Measurements from ENCODE around the gene HSPA12B. TPM values are rescaled to one million over a fixed set of nuclear protein-coding genes. Genes with fewer than 3 reads are reported as not detected.
A peak's percentile ranks its signal among the peaks of the same experiment; 100 is the strongest.

Gene HSPA12B
- polyA plus RNA-seq, 1 of the 3 experiments (the other 2 are of a cell fraction) = 0.46 TPM

DNA sequence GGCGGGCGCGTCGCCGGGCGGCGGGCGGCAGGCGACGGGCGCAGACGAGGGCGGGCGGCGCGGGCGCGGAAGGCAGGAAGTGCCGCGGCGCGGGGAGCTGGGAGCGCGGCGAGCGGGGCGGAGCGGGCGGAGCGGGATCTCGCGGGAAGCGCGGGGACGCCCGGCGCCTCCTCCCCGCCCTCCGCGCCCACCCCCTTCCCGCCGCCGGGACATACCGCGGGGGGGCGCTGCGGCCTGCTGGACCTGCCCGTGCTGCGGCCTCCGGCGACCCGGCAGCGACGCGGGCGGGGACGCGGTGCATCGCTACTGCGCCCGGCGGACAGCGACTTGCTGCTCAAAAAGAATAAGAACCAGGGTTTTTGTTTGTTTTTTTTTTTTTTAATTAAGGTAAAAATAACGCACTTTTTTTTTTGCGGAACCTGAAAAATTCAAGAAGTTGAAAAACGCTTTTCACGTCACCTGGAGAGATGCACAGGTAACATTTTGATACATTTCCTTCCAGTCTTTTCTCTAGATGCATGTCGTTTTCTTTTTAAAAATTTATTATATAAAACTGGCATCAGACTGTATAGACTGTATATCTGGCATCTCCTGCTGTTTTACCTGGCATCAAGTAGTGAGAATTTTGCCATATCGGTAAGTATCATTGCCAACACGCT, 54.3 kb downstream of the HSPA12B start, which contains the start of gene CENPB (continued):
- TF ChIP-seq, protein P1, sequence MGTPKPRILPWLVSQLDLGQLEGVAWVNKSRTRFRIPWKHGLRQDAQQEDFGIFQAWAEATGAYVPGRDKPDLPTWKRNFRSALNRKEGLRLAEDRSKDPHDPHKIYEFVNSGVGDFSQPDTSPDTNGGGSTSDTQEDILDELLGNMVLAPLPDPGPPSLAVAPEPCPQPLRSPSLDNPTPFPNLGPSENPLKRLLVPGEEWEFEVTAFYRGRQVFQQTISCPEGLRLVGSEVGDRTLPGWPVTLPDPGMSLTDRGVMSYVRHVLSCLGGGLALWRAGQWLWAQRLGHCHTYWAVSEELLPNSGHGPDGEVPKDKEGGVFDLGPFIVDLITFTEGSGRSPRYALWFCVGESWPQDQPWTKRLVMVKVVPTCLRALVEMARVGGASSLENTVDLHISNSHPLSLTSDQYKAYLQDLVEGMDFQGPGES (IDR thresholded peaks at IDR 0.05; ENCODE audit: low read depth, low read length) = no peak
- no peak for TF ChIP-seq JUND (IDR thresholded peaks at IDR 0.05)
- TF ChIP-seq, protein P2, sequence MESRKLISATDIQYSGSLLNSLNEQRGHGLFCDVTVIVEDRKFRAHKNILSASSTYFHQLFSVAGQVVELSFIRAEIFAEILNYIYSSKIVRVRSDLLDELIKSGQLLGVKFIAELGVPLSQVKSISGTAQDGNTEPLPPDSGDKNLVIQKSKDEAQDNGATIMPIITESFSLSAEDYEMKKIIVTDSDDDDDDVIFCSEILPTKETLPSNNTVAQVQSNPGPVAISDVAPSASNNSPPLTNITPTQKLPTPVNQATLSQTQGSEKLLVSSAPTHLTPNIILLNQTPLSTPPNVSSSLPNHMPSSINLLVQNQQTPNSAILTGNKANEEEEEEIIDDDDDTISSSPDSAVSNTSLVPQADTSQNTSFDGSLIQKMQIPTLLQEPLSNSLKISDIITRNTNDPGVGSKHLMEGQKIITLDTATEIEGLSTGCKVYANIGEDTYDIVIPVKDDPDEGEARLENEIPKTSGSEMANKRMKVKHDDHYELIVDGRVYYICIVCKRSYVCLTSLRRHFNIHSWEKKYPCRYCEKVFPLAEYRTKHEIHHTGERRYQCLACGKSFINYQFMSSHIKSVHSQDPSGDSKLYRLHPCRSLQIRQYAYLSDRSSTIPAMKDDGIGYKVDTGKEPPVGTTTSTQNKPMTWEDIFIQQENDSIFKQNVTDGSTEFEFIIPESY (IDR thresholded peaks at IDR 0.05; ENCODE audit: borderline replicate concordance, low read depth) = peak; percentile 94
- TF ChIP-seq, protein P3, sequence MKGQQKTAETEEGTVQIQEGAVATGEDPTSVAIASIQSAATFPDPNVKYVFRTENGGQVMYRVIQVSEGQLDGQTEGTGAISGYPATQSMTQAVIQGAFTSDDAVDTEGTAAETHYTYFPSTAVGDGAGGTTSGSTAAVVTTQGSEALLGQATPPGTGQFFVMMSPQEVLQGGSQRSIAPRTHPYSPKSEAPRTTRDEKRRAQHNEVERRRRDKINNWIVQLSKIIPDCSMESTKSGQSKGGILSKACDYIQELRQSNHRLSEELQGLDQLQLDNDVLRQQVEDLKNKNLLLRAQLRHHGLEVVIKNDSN (IDR thresholded peaks at IDR 0.05; ENCODE audit: borderline replicate concordance, low read depth) = no peak
- no peak for TF ChIP-seq RFX5 (IDR thresholded peaks at IDR 0.05; ENCODE audit: low read length)
- TF ChIP-seq TEAD4 (IDR thresholded peaks at IDR 0.05; ENCODE audit: borderline replicate concordance, insufficient read depth) = no peak
- TF ChIP-seq, protein P4, sequence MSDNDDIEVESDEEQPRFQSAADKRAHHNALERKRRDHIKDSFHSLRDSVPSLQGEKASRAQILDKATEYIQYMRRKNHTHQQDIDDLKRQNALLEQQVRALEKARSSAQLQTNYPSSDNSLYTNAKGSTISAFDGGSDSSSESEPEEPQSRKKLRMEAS (IDR thresholded peaks at IDR 0.05; ENCODE audit: low read depth) = no peak

DNA sequence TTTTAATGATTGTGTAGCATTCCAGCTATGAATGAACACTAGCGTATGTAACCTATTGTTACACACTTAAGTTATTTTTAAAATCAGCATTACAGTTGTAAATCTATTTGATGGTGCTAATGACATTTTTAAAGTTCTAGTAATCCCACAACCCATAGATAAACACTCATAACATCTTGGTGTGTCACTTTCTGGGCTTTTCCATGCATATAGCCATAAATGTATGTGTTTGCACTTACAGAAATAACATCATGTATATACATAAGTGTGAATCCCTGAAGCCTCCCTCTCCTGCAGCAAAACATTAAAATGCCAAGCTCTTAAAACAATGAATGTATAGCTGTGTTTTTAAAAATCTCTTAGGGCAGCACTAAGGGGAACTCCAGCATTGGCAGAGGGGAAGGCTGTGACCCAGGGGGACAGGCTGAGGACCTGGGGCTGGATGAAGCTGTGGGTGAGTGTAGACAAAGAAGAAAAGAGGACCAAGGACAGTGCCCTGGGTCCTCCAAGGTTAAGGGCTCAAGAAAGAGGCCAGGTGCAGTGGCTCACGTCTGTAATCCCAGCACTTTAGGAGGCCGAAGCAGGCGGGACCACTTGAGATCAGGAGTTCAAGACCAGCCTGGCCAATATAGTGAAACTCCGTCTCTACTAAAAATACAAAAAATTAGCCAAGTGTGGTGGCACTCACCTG, 55.0 kb downstream of the HSPA12B start:
- no peak overlapping the region; the same call in 1 of the 2 replicates for H3K9ac ChIP-seq
- H2AFZ ChIP-seq (ENCODE audit: low read depth) = peak overlapping the region; percentile 92
- ChIA-PET CTCF (interaction anchor here (0.6 to 6.4 kb wide), 20 partner anchors 8 to 584 kb away, joined by 3 to 161 read pairs (median 4); partner anchors contain the start of genes ADISSP, AP5S1 and CDC25B), POLR2A (interaction anchor here (1.0 to 2.8 kb wide), 3 partner anchors 25 to 33 kb away, joined by 4 to 20 read pairs (median 14); partner anchors contain the start of gene AP5S1)
- H3K4me2 ChIP-seq = peak overlapping the region; percentile 69
- 91% methylated on average over 5 of the region's 5 CpGs for WGBS (ENCODE audit: low lambda C conversion rate)
- peak overlapping the region in 1 of 2 experiments; percentile 23; a peak in 1 of 4 replicates for H3K27ac ChIP-seq (ENCODE audit: low read depth in 2 of 2, low read length in 1 of 2)
- peaks cover 38% of the 10 kb centered on the region for H3K79me2 ChIP-seq (ENCODE audit: insufficient read depth)
- peak overlapping the region; percentile 38 to 59 for H3K4me3 ChIP-seq (ENCODE audit: low read depth in 2 of 2, low read length in 1 of 2)
- H3K9me3 ChIP-seq = no peaks in the 10 kb centered on the region
- H4K20me1 ChIP-seq (ENCODE audit: insufficient read depth) = peaks cover 36% of the 10 kb centered on the region
- H3K4me1 ChIP-seq (ENCODE audit: control insufficient read depth in 1 of 2, insufficient read depth in 2 of 2, low read depth in 1 of 2, low read length in 1 of 2) = peaks cover 26 to 27% of the 10 kb centered on the region in 2 experiments; a peak in 3 of 4 replicates
- H3K27me3 ChIP-seq (ENCODE audit: insufficient read depth) = no peaks in the 10 kb centered on the region
- H3F3A ChIP-seq (replicated peaks; ENCODE audit: insufficient read depth) = peaks cover 5% of the 10 kb centered on the region
- TF ChIP-seq, protein P5, sequence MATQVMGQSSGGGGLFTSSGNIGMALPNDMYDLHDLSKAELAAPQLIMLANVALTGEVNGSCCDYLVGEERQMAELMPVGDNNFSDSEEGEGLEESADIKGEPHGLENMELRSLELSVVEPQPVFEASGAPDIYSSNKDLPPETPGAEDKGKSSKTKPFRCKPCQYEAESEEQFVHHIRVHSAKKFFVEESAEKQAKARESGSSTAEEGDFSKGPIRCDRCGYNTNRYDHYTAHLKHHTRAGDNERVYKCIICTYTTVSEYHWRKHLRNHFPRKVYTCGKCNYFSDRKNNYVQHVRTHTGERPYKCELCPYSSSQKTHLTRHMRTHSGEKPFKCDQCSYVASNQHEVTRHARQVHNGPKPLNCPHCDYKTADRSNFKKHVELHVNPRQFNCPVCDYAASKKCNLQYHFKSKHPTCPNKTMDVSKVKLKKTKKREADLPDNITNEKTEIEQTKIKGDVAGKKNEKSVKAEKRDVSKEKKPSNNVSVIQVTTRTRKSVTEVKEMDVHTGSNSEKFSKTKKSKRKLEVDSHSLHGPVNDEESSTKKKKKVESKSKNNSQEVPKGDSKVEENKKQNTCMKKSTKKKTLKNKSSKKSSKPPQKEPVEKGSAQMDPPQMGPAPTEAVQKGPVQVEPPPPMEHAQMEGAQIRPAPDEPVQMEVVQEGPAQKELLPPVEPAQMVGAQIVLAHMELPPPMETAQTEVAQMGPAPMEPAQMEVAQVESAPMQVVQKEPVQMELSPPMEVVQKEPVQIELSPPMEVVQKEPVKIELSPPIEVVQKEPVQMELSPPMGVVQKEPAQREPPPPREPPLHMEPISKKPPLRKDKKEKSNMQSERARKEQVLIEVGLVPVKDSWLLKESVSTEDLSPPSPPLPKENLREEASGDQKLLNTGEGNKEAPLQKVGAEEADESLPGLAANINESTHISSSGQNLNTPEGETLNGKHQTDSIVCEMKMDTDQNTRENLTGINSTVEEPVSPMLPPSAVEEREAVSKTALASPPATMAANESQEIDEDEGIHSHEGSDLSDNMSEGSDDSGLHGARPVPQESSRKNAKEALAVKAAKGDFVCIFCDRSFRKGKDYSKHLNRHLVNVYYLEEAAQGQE (IDR thresholded peaks at IDR 0.05; ENCODE audit: low read depth, low read length) = peak; percentile 80; the same call in 1 of the 2 replicates
- TF ChIP-seq RFX5 (IDR thresholded peaks at IDR 0.05; ENCODE audit: low read length) = no peak
- H3K9me2 ChIP-seq = no peaks in the 10 kb centered on the region
- peaks cover 7 to 9% of the 10 kb centered on the region in 2 experiments for H3K36me3 ChIP-seq (replicated peaks in 1 of 2; ENCODE audit: control insufficient read depth in 1 of 2, insufficient read depth in 2 of 2, low read length in 1 of 2)
- DNase-seq = no peak
